Measurements from ENCODE around the gene TMEM220.

GRCh38 chr17:10666906-10667305 is 62.9 kb downstream of the TMEM220 start:
- no peak for TF ChIP-seq CTCF (conservative IDR thresholded peaks at IDR 0.05; ENCODE audit: low read depth, low read length)
- no peak for TF ChIP-seq RFX5 (IDR thresholded peaks at IDR 0.05; ENCODE audit: low read depth, low read length)
- no peak for TF ChIP-seq FOS (IDR thresholded peaks at IDR 0.05; ENCODE audit: low read depth, low read length)
- TF ChIP-seq POLR2A (IDR thresholded peaks at IDR 0.05; ENCODE audit: low read depth, low read length), result no peak
- no peak for TF ChIP-seq MAZ (IDR thresholded peaks at IDR 0.05; ENCODE audit: borderline replicate concordance, low read depth, low read length)
- no peak for TF ChIP-seq USF2 (IDR thresholded peaks at IDR 0.05; ENCODE audit: low read depth, low read length)
- TF ChIP-seq SMC3 (IDR thresholded peaks at IDR 0.05; ENCODE audit: low read depth, low read length), result no peak
- peak; percentile 77 for TF ChIP-seq CEBPB (IDR thresholded peaks at IDR 0.05; ENCODE audit: low read depth, low read length)
- no peak for TF ChIP-seq RAD21 (IDR thresholded peaks at IDR 0.05; ENCODE audit: low read length)
- no peak for TF ChIP-seq BHLHE40 (IDR thresholded peaks at IDR 0.05; ENCODE audit: low read depth, low read length)
- TF ChIP-seq ELK1 (IDR thresholded peaks at IDR 0.05; ENCODE audit: borderline replicate concordance, low read depth, low read length), result no peak

All from IMR-90 (cell line).